ENCODE measurements around the gene DTNA. TPM values are rescaled to one million over a fixed set of nuclear protein-coding genes. Genes with fewer than 3 reads are reported as not detected.
"Not testable (repeated sequence)": the region's sequence is repeated elsewhere in the genome, so short reads cannot be mapped to it uniquely, and the experiment has no call there.

DTNA gene
- total RNA-seq, 2 donors from 2014 or later = 10.7 to 76.2 TPM

DNA sequence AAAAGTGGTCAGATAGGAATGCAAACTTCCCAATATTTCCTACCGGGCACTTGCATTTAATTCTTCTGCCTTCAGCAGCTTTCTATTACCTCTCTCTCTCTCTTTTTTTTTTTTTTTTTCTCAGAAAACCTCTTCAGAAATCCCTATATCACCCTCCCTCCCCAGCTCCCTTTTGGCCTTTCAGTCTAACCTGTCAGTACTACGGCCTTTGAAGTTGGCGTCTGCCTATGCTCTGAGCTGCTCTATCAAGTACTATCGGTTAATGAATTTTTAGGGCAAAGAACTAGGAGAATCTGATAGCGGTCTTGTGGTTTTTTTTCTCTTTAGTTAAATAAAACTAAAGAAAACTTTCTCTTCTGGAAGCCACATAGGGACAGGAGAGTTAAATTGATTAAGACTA is 208.8 kb downstream of the DTNA start:
- Histone ChIP-seq H3K27me3 (replicated peaks; ENCODE audit: insufficient read depth) (no peaks in the 10 kb centered on the region), H3K4me3 (no peak overlapping the region), H3K9me3 (no peaks in the 10 kb centered on the region), H3K4me1 (replicated peaks) (no peaks in the 10 kb centered on the region), H3K36me3 (no peaks in the 10 kb centered on the region), H3K27ac (no peak overlapping the region)
- intact Hi-C loops (cut with DNase I) = no loop called here
- TF ChIP-seq POLR2AphosphoS5 (IDR thresholded peaks at IDR 0.05) (no peak), POLR2A (IDR thresholded peaks at IDR 0.05) (no peak)
- TF ChIP-seq, protein P1, sequence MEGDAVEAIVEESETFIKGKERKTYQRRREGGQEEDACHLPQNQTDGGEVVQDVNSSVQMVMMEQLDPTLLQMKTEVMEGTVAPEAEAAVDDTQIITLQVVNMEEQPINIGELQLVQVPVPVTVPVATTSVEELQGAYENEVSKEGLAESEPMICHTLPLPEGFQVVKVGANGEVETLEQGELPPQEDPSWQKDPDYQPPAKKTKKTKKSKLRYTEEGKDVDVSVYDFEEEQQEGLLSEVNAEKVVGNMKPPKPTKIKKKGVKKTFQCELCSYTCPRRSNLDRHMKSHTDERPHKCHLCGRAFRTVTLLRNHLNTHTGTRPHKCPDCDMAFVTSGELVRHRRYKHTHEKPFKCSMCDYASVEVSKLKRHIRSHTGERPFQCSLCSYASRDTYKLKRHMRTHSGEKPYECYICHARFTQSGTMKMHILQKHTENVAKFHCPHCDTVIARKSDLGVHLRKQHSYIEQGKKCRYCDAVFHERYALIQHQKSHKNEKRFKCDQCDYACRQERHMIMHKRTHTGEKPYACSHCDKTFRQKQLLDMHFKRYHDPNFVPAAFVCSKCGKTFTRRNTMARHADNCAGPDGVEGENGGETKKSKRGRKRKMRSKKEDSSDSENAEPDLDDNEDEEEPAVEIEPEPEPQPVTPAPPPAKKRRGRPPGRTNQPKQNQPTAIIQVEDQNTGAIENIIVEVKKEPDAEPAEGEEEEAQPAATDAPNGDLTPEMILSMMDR (IDR thresholded peaks at IDR 0.05) = no peak
- no peak for DNase-seq (ENCODE audit: low spot score)
- 62% methylated on average over 5 of the region's 5 CpGs for WGBS

DNA sequence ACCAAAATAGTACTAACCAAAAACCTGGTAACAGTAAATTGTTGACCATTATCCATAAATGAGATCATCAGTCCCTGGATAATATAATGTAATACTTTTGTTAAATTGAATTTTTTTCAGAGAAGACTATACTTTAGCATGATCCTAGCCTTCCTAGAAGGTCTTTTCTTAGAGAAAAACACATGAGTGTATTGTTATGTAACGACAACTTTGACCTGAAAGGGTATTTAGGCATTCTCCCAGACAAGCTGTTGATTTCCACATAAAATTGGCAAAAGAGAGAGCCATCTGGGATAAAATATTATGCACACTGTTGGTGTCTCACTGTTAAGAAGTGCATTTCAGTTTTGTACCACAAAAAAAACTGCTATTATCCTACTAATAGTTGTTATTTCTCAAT is 211.1 kb downstream of the DTNA start:
- Histone ChIP-seq H3K4me1 (replicated peaks) (no peaks in the 10 kb centered on the region), H3K9me3 (no peaks in the 10 kb centered on the region), H3K27me3 (replicated peaks; ENCODE audit: insufficient read depth) (no peaks in the 10 kb centered on the region), H3K27ac (no peak overlapping the region), H3K4me3 (no peak overlapping the region), H3K36me3 (no peaks in the 10 kb centered on the region)
- TF ChIP-seq POLR2A (IDR thresholded peaks at IDR 0.05) = no peak
- no peak for TF ChIP-seq POLR2AphosphoS5 (IDR thresholded peaks at IDR 0.05)
- TF ChIP-seq, protein P1 (IDR thresholded peaks at IDR 0.05) = no peak
- no peak for DNase-seq (ENCODE audit: low spot score)
- WGBS = 89% methylated on average over 1 of the region's 1 CpG
- intact Hi-C loops (cut with DNase I) = no loop called here

DNA sequence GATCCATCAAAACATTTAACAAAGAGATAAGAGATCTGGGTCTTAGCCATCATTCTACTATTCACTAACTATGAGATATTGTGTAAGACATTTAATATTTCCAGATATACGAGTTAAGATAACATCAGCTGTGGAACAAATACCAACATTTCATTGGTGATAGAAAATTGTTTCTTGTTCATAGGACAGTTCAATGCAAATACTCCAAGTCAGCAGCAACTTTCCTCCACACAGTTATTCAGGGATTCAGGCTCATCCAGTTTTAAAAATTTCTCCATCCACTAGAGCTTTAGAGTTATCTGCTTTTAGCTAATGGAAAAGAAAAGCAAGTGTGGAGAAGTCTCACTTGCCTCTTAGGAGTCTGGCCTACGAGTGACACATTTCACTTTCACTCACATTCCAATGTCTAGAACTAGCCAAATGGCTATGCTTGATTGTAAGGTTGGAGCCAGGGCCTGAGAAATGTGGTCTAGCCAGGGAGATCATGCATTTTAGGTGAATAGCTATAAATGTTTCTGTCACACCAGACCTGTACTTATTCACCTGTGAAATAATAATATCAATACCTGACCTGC is 211.8 kb downstream of the DTNA start:
- H3K27ac ChIP-seq = no peak overlapping the region
- H3K9me3 ChIP-seq = no peaks in the 10 kb centered on the region
- H3K4me3 ChIP-seq = no peak overlapping the region
- no peak for TF ChIP-seq POLR2AphosphoS5 (IDR thresholded peaks at IDR 0.05)
- no peak for TF ChIP-seq POLR2A (IDR thresholded peaks at IDR 0.05)
- TF ChIP-seq, protein P1 (IDR thresholded peaks at IDR 0.05) = no peak
- no peaks in the 10 kb centered on the region for H3K36me3 ChIP-seq
- intact Hi-C loops (cut with DNase I) = no loop called here
- no peak for DNase-seq (ENCODE audit: low spot score)
- H3K27me3 ChIP-seq (replicated peaks; ENCODE audit: insufficient read depth) = no peaks in the 10 kb centered on the region
- 44% methylated on average over 2 of the region's 2 CpGs for WGBS
- H3K4me1 ChIP-seq (replicated peaks) = no peaks in the 10 kb centered on the region

DNA sequence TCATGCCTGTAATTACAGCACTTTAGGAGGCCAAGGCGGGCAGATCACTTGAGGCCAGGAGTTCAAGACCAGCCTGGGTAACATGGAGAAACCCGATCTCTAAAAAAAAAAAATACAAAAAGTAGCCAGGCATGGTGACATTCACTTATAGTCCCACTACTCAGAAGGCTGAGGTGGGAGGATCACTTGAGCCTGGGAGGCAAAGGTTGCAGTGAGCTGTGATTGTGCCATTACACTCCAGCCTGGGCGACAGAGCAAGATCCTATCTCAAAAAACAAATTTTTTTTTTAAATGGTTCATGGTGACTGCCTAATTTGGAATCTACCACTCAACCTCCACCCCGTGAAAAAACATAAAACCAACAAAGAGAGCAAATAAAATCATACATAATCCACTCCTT is 212.5 kb downstream of the DTNA start:
- H3K27ac ChIP-seq; H3K4me3 ChIP-seq; H3K9me3 ChIP-seq; intact Hi-C loops (cut with DNase I); H3K4me1 ChIP-seq (replicated peaks); H3K27me3 ChIP-seq (replicated peaks; ENCODE audit: insufficient read depth); H3K36me3 ChIP-seq; DNase-seq (ENCODE audit: low spot score): not testable (repeated sequence)
- 80% methylated on average over 4 of the region's 4 CpGs for WGBS

DNA sequence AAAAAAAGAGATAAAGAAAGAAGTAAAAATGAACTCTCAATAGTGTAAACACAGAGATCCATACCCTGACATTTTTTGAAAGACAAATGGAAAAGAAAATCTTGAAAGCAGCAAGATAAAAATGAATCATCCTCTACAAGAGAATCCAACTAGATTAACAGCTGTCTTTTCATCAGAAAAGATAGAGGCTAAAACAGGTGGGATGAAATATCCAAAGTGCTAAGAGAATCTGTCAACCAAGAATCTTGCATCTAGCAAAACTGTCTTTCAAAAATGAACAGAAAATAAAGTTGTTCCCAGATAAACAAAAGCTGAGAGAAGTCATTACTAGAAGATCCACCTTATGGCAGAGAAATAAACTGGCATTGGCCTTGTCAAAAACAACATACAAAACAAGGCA is 213.8 kb downstream of the DTNA start:
- Histone ChIP-seq H3K36me3 (no peaks in the 10 kb centered on the region), H3K27me3 (replicated peaks; ENCODE audit: insufficient read depth) (no peaks in the 10 kb centered on the region), H3K27ac (no peak overlapping the region), H3K4me1 (replicated peaks) (no peaks in the 10 kb centered on the region), H3K4me3 (no peak overlapping the region), H3K9me3 (no peaks in the 10 kb centered on the region)
- intact Hi-C loops (cut with DNase I) = no loop called here
- TF ChIP-seq, protein P1 (IDR thresholded peaks at IDR 0.05) = no peak
- no peak for TF ChIP-seq POLR2A (IDR thresholded peaks at IDR 0.05)
- TF ChIP-seq POLR2AphosphoS5 (IDR thresholded peaks at IDR 0.05) = no peak
- no peak for DNase-seq (ENCODE audit: low spot score)

Data from prostate gland (tissue), 2 donors.